HG03064 (cell line): ENCODE measurements around the gene FAM241B.

Source experiments
- ATAC-seq: cut with Tn5 transposase; IDR thresholded peaks from one replicate; pipeline ENCODE4 v1.9.1; 2021; ENCODE audit warnings: low read depth; ENCODE audit not compliant: unreplicated experiment

The FAM241B gene

GRCh38 chr10:69662901-69663300 lies 32.9 kb downstream of the FAM241B start:
- ATAC-seq, result no peak

- no peak for ATAC-seq
Observed at GRCh38 chr10:69663369-69663947, 33.4 kb downstream of the FAM241B start.

GRCh38 chr10:69665474-69666320 lies 35.6 kb downstream of the FAM241B start:
- no peak for ATAC-seq

GRCh38 chr10:69666756-69667155 lies 36.7 kb downstream of the FAM241B start:
- ATAC-seq, result no peak

DNA sequence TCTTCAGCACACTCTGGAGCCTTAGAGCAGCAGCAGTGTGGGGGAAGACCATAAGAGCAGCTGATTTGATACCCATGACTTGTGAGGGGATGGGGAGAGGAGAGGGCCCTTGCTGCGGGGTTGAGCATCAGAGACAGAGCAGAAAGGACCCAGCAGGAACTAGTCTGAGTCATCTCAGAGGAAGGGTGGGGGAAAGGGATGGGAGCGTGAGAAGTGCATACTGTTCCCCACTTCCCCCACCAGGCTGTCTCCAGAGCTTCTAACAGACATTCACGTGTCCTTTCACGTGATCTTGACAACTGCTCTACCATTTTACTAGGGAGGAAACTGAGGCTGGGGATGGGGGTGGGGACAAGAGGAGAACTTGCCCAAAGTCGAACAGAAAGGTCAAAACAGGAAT lies 38.7 kb downstream of the FAM241B start:
- ATAC-seq, result no peak

- no peak for ATAC-seq
Observed at GRCh38 chr10:69669409-69669808, 39.4 kb downstream of the FAM241B start.

GRCh38 chr10:69673521-69673920 lies 43.5 kb downstream of the FAM241B start:
- ATAC-seq, result no peak

DNA sequence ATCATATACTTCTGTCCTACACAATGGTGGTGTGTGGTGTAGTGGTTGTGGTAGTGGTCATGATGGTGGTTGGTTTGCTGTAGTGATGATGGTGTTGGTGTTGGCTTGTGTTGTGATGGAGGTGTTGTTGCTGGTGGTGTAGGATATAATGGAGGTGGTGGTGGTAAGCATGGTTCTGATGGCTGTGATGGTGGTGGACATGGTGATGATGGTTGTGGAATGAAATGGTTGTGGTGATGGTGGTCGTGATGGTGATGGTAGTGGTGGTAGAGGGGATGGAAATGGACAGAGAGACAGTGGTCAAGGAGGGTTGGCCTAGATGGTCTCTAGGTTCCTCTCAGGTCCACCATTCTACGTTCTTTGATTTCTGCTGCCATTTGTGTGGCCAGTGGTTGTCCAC lies 44.7 kb downstream of the FAM241B start:
- ATAC-seq, result no peak

DNA sequence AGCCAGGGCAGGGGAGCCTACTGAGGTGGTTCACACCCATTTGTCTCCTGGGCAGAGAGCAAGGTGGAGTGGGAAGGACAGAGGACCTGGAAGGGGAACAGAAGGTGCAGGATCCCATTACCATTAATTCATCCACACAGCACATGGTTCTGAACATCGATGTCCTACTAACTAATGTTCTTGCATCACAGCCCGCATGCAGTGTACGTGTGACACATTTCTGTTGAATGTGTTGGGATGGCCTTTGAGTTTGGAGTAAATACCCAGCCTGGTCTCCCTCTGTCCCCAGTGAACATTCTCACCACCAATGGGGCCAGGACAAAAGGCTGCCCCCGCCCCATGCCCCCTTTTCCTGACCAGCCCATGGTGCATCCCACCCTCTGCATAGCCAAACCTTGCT lies 46.3 kb downstream of the FAM241B start:
- ATAC-seq, result no peak

DNA sequence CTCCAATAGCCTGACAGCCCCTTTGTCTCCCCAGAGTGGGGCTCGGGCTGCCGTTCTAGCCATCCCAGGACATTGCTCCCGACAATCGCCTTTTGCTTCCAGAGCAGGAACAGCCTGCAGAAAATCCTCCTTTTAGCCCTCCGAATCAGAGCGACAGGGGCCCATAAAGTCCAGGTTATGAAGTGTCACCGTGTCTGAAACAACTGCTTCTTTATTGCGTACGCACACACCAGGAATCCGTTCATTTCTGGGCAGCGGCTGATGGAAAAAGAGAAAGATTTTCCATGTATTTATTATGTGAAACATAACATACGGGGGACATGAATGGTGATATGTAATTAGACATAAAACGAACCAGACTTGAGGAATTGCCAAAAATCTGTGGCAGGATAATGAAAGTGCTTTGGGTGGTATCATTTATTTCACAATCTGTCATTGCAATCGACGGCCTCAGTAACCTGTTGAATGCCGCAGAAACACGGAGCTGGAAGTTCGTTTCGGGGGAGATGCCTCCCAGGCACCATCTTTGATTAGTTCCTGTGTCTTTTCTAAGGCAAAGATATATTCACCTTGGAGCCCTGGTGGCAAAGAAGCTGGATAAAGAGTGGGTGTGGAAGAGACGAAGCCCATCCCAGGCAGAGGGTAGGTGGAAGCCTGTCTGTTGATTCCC lies 48.1 kb downstream of the FAM241B start:
- no peak for ATAC-seq

DNA sequence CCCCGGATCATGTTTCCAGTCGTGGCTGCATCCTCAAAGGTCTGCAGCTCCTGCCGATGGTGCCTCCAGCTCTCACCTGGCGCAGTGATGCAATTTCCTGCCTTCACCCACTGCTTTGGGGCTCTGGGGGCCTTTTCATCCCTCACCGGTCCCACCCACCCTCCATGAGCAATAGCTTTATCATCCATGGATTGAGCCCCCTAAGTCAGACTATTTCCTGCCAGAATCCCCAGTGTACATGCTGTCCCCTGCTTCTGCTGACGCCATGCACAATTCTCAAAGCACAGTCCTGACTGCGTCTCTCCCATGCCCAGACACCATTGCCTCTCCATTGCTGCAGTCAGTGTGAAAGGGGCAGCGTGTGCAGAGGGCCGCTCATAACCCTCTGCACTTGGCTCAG lies 49.7 kb downstream of the FAM241B start:
- no peak for ATAC-seq

- no peak for ATAC-seq
Observed at GRCh38 chr10:69680610-69681009, 50.6 kb downstream of the FAM241B start.

DNA sequence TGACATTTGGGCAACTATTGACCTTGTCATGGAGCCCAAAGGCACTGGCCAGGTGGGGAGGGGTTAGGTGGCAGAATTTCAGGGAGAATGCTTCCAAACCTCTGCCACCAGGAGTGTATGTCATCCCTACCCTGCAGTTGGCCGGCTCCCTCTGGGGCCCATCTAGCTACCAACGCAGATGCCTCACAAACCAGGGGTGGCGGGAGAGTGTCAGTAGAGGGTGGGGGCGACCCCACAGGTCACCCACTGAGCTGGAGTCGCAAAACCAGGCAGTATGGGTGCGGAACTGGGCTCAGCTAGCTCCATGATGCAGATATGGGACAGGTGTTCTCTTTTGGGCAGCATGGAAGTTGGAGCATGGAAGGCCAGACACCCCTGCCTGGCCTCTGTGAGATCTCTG lies 51.4 kb downstream of the FAM241B start:
- ATAC-seq, result no peak

DNA sequence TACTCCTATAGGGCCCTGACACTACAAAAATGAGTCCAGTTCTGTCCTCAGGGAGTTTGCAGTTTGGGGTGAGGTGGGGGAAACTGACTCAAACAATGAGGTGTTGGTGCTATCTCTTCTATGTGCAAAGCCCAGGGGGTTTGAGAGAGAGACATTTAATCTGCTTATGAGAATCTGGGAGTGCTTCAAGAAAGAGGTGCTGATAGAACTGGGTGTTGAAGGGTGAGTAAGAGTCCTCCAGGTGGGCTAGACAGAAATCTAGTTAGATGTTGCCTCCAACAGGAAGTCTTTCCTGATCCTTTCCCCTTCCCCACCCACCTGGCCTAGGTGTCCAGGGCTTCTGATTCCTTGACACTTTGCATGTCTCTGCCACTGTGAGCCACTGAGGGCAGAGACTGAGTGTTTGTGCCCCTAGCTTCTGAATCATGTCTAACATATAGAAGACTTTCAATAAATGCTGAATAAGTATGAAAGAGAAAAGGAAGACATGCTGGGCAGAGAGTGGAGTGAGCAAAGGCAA lies 53.0 kb downstream of the FAM241B start:
- ATAC-seq, result no peak
